HFFc6 (cell line): ENCODE results near the gene BBS12. TPM values are rescaled to one million over a fixed set of nuclear protein-coding genes. Genes with fewer than 3 reads are reported as not detected.

Experiments
- DNase-seq: peaks from one replicate; pipeline ENCODE4 v3.0.0-alpha.2; 2018
- H3K27ac Mint-ChIP-seq: 2 replicates; pipeline ENCODE4 v1.8.0; 2020; ENCODE audit warnings: mild to moderate bottlenecking, mixed read lengths
- H3K27me3 Mint-ChIP-seq: 2 replicates; pipeline ENCODE4 v1.8.0; 2021; ENCODE audit warnings: mild to moderate bottlenecking, moderate library complexity, mixed read lengths; ENCODE audit not compliant: insufficient read depth
- H3K36me3 Mint-ChIP-seq: 2 replicates; pipeline ENCODE4 v1.8.0; 2021; ENCODE audit warnings: low read depth, mixed read lengths
- H3K4me1 Mint-ChIP-seq: 2 replicates; pipeline ENCODE4 v1.8.0; 2020; ENCODE audit warnings: low read depth, mixed read lengths
- H3K4me3 Mint-ChIP-seq: 2 replicates; pipeline ENCODE4 v1.8.0; 2020; ENCODE audit warnings: mild to moderate bottlenecking, moderate library complexity, mixed read lengths
- H3K9me3 Mint-ChIP-seq: 2 replicates; pipeline ENCODE4 v1.8.0; 2020; ENCODE audit warnings: mild to moderate bottlenecking, mixed read lengths
- long read RNA-seq: library from polyadenylated mRNA; unstranded; transcript quantifications from one replicate; pipeline ENCODE4 v2.0.0, GENCODE V29; 2019
- total RNA-seq, 6 experiments: library from RNA; stranded (reverse); fragmentation: NEBNext Ultra II Directional; extraction: Animal tissue kit (Norgen Biotek cat#: 25700); gene quantifications; 2 replicates in 1 of 6; 3 replicates in 5 of 6; pipeline ENCODE4 v1.2.3, GENCODE V29; 2021
- TF ChIP-seq, protein P1 (sequence below): fragments of 200-600 bp; sonication (generic); IDR thresholded peaks from 2 replicates; pipeline ENCODE4 v1.5.0; 2021; ENCODE audit warnings: antibody characterized with exemption, mild to moderate bottlenecking

Gene BBS12
- 1 to 10 TPM; 2.0 to 3.1 (median 2.4) TPM for total RNA-seq
- long read RNA-seq, transcript BBS12-201 (2 exons, 3,244 nt), result major isoform, 7 of 8 reads
- long read RNA-seq, partial matches to known transcripts, result 0 of 8 reads
- long read RNA-seq, other reads (novel, unspliced or antisense), result 1 of 8 reads

DNA sequence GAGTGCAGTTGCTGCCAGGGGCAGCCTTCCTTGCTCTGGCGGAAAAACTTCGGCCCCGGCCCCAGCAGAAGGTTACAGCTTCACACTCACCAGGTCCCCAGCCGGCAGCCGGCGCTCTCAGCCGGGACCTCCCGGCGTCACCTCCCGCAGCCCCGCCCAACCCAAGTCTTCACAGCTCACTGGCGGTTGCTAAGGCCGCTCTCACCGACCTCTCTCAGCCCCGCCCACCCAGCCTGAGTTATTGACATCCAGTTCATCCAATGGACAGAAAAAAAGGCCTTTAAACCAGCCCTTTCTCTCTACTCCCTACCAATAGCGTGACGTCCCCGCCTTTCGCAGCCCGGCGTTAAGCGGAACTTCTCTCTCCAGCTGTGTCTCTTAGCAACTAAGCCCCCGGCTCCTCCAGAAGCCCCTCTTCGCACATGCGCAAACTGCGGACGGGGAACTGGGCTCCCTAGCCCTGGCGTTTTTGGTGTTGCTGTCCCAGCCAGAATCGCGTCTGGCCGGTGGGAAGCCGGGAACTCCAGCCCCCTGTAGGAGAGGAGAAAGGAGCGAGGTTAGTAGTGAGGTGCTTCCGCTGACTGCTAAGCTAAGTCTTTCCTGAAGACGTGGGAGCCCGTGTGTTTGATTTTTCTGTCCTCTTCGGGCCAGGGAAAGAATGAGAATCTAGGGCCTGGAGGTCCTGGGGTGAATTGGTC is at the start of gene BBS12:
Gene BBS12, plus strand, starts transcription at position 376 of the 698 bp plus-strand sequence. CDS start 9,189 bp downstream, outside the sequence.
- TF ChIP-seq, protein P1, sequence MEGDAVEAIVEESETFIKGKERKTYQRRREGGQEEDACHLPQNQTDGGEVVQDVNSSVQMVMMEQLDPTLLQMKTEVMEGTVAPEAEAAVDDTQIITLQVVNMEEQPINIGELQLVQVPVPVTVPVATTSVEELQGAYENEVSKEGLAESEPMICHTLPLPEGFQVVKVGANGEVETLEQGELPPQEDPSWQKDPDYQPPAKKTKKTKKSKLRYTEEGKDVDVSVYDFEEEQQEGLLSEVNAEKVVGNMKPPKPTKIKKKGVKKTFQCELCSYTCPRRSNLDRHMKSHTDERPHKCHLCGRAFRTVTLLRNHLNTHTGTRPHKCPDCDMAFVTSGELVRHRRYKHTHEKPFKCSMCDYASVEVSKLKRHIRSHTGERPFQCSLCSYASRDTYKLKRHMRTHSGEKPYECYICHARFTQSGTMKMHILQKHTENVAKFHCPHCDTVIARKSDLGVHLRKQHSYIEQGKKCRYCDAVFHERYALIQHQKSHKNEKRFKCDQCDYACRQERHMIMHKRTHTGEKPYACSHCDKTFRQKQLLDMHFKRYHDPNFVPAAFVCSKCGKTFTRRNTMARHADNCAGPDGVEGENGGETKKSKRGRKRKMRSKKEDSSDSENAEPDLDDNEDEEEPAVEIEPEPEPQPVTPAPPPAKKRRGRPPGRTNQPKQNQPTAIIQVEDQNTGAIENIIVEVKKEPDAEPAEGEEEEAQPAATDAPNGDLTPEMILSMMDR, result peak; percentile 61; the same call in 1 of the 2 replicates
- Mint-ChIP-seq H3K27me3 (no peaks in the 10 kb centered on the region; the same call in 1 of the 2 replicates), H3K36me3 (no peaks in the 10 kb centered on the region), H3K4me1 (peaks cover 27% of the 10 kb centered on the region), H3K27ac (peak within 1 kb of the TSS; percentile 98), H3K4me3 (peak within 1 kb of the TSS; percentile 96), H3K9me3 (no peaks in the 10 kb centered on the region)
- DNase-seq, result peak; percentile 100

- Mint-ChIP-seq H3K36me3 (no peaks in the 10 kb centered on the region), H3K4me3 (no peak overlapping the region), H3K4me1 (peaks cover 7% of the 10 kb centered on the region; the same call in 1 of the 2 replicates), H3K27ac (no peak overlapping the region), H3K27me3 (peaks cover 20% of the 10 kb centered on the region), H3K9me3 (peaks cover 9% of the 10 kb centered on the region)
- TF ChIP-seq, protein P1, result no peak
- no peak for DNase-seq
Measured at GRCh38 chr4:122686691-122687090, 45.8 kb upstream of the BBS12 start.

GRCh38 chr4:122687531-122688061 is 44.9 kb upstream of the BBS12 start:
- H3K4me3 Mint-ChIP-seq, result no peak overlapping the region
- no peak for DNase-seq
- H3K27ac Mint-ChIP-seq, result no peak overlapping the region
- H3K27me3 Mint-ChIP-seq, result peaks cover 20% of the 10 kb centered on the region
- peaks cover 7% of the 10 kb centered on the region; the same call in 1 of the 2 replicates for H3K4me1 Mint-ChIP-seq
- H3K36me3 Mint-ChIP-seq, result no peaks in the 10 kb centered on the region
- TF ChIP-seq, protein P1, result no peak
- H3K9me3 Mint-ChIP-seq, result peaks cover 4% of the 10 kb centered on the region; the same call in 1 of the 2 replicates

DNA sequence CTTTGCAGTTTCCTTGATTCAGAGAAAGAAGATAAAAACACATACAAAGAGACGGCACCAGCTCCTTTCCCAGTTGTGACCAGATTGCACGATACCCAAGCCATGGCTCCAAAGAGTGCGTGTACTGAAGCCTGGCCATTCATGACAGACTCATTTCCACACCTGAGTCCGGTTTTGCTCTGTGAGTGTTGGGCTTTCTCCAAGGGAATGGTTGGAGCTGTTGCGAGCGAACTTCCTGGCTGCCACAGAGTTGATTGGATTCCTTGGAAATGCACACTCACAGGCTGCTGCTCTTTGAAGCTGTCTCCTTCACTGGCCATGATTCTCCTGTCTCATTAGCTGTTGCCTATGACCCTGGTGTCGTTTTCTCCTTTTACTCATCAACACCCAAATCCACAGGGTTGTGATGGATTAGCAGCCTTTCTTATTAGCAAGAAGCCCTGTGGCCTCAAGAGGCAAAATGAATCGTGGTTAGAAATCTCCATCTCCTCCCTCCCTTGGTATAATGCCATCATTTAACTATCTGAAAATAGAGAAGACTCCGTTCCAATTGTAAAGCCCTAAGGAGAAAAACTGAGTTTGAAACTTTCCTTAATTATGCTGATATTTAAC is 43.9 kb upstream of the BBS12 start:
- TF ChIP-seq, protein P1, result no peak
- no peak overlapping the region for H3K27ac Mint-ChIP-seq
- no peak for DNase-seq
- no peaks in the 10 kb centered on the region for H3K36me3 Mint-ChIP-seq
- H3K4me3 Mint-ChIP-seq, result peak overlapping the region; percentile 32; the same call in 1 of the 2 replicates
- H3K27me3 Mint-ChIP-seq, result peaks cover 20% of the 10 kb centered on the region
- no peaks in the 10 kb centered on the region for H3K9me3 Mint-ChIP-seq
- H3K4me1 Mint-ChIP-seq, result peaks cover 15% of the 10 kb centered on the region; the same call in 1 of the 2 replicates

DNA sequence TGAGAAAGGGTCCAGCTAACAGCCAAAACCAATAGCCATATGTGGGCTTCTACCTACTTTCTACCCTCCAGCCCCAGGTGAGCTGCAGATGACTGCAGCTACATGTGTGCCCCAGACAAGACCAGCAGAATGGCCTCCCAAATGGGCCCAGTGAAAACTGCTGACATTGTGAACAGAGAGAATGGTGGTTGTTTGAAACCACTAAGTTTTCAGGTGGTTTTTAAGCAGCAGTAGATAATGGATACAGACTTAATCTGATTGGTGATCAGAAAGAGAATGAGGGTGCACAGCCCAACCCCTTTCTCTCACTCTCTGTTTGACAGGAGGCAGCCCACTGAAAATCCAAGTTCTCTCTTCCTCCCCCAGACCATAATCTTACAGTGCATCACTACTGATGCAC is 42.5 kb upstream of the BBS12 start:
- Mint-ChIP-seq H3K27me3 (peaks cover 11% of the 10 kb centered on the region), H3K4me3 (no peak overlapping the region), H3K9me3 (no peaks in the 10 kb centered on the region), H3K4me1 (peaks cover 15% of the 10 kb centered on the region; the same call in 1 of the 2 replicates), H3K36me3 (no peaks in the 10 kb centered on the region), H3K27ac (no peak overlapping the region)
- TF ChIP-seq, protein P1, result no peak
- no peak for DNase-seq
